ENCODE measurements around the gene OSBPL2. TPM values are rescaled to one million over a fixed set of nuclear protein-coding genes. Genes with fewer than 3 reads are reported as not detected.

OSBPL2 gene
- total and polyA plus RNA-seq, 9 of the 15 experiments (the other 6 are each of a cell fraction or from before 2014, with no cell fraction given), result 2.5 to 25.6 (median 14.1) TPM

GRCh38 chr20:62321521-62321948 lies 83.2 kb downstream of the OSBPL2 start:
- Histone ChIP-seq H3K4me2 (ENCODE audit: insufficient read depth, low read length) (no peak overlapping the region), H3K36me3 (ENCODE audit: control insufficient read depth, insufficient read depth, low read length) (peaks cover 84% of the 10 kb centered on the region; the same call in 2 of the 3 replicates), H4K20me1 (replicated peaks; ENCODE audit: control insufficient read depth, insufficient read depth, low read length) (no peaks in the 10 kb centered on the region), H3K27me3 (ENCODE audit: control insufficient read depth in 2 of 2, insufficient read depth in 2 of 2, low read length in 2 of 2) (no peaks in the 10 kb centered on the region), H3K4me3 (no peak overlapping the region), H3K9me1 (ENCODE audit: control insufficient read depth, insufficient read depth, low read length) (peaks cover 3% of the 10 kb centered on the region), H3K9ac (ENCODE audit: insufficient read depth in 1 of 2, low read depth in 2 of 2, low read length in 2 of 2) (no peak overlapping the region; a peak in 1 of 4 replicates), H2AFZ (ENCODE audit: low read depth, low read length) (no peak overlapping the region), H3K79me2 (ENCODE audit: control insufficient read depth, insufficient read depth, low read length) (no peaks in the 10 kb centered on the region), H3K27ac (ENCODE audit: extremely low read depth, low read depth, low read length) (no peak overlapping the region), H3K9me3 (replicated peaks; ENCODE audit: control insufficient read depth, insufficient read depth, low read depth, low read length) (no peaks in the 10 kb centered on the region), H3K4me1 (replicated peaks in 1 of 2; ENCODE audit: control insufficient read depth in 2 of 2, insufficient read depth in 2 of 2, low read length in 2 of 2) (peaks cover 2 to 53% of the 10 kb centered on the region in 2 experiments; a peak in 2 of 5 replicates)
- peak; percentile 75 to 96 (median 94) for DNase-seq (ENCODE audit: extremely low read depth in 1 of 4, low spot score in 3 of 4)
- peak; percentile 92 for ATAC-seq
- TF ChIP-seq PRDM10 (IDR thresholded peaks at IDR 0.05; ENCODE audit: partially characterized antibody) (peak; percentile 55), MAFK (IDR thresholded peaks at IDR 0.05; ENCODE audit: low read length) (no peak), VEZF1 (CRISPR knock-in tag; IDR thresholded peaks at IDR 0.05) (0 out of 2 replicates have a peak, but pooled peaks have one; percentile 14), MAZ (CRISPR knock-in tag; conservative IDR thresholded peaks at IDR 0.05 in 1 of 2, IDR thresholded peaks at IDR 0.05 in 1 of 2) (0 out of 4 replicates have a peak, but pooled peaks of 1 of the 2 experiments have one; percentile 24), CTCF (IDR thresholded peaks at IDR 0.05 in 2 of 3, conservative IDR thresholded peaks at IDR 0.05 in 1 of 3; ENCODE audit: insufficient read depth in 2 of 3, low read depth in 1 of 3, low read length in 3 of 3) (peak in 1 of 3 experiments; percentile 5; a peak in 1 of 6 replicates)
- BruUV-seq (replicated peaks), result no TSS peak
- in situ Hi-C loops (cut with MboI), result no loop called here
- intact Hi-C loops (cut with micrococcal nuclease), result loop anchor here (2.0 kb wide), 1 partner anchor 37 kb away; no protein-coding TSS in a partner anchor
- peak; percentile 51 for FAIRE-seq
- CTCF ChIA-PET (ENCODE audit: low intra/inter-chr PET ratio), result no interaction called here
- WGBS (ENCODE audit: insufficient coverage, low coverage, missing lambda C conversion rate), result 50% methylated on average over 2 of the region's 7 CpGs
- POLR2A ChIA-PET, result interaction anchor here (0.5 kb wide), 1 partner anchor 13 kb away, joined by 3 read pairs; no protein-coding TSS in a partner anchor

All from K562 (cell line).